SHP77 treated with DMSO at 0.1 percent for 48 hours (cell line): ENCODE measurements around the gene RPL36A.

Experiments
- DNase-seq: peaks from one replicate; lab custom pipeline; 2025; lab: John Stamatoyannopoulos, UW

RPL36A gene

GRCh38 chrX:101390664-101391525, at the start of gene RPL36A:
Gene RPL36A (plus strand): TSS chrX:101391011. CDS start chrX:101391044, 33 bp downstream.
- DNase-seq, result peak; percentile 48

- no peak for DNase-seq
These were observed 42.9 kb upstream of the RPL36A start for GRCh38 chrX:101347859-101348451.

GRCh38 chrX:101348452-101349192, 42.2 kb upstream of the RPL36A start, which contains the start of gene TIMM8A:
Gene TIMM8A (minus strand): TSS chrX:101348742. CDS start chrX:101348664, 78 bp downstream.
- peak; percentile 19 for DNase-seq

GRCh38 chrX:101349193-101349562, 41.6 kb upstream of the RPL36A start:
- DNase-seq, result no peak

GRCh38 chrX:101357166-101357795, 33.5 kb upstream of the RPL36A start:
- no peak for DNase-seq

GRCh38 chrX:101359966-101360365, 30.8 kb upstream of the RPL36A start:
- no peak for DNase-seq

- DNase-seq, result no peak
These were observed 30.4 kb upstream of the RPL36A start for GRCh38 chrX:101360390-101360789.

GRCh38 chrX:101362116-101362515, 28.7 kb upstream of the RPL36A start:
- DNase-seq, result no peak

- DNase-seq, result no peak
These were observed 28.1 kb upstream of the RPL36A start for GRCh38 chrX:101362757-101363156.

- no peak for DNase-seq
These were observed 25.5 kb upstream of the RPL36A start for GRCh38 chrX:101365301-101365795.

GRCh38 chrX:101368800-101369199, 22.0 kb upstream of the RPL36A start:
- no peak for DNase-seq

- no peak for DNase-seq
These were observed 21.1 kb upstream of the RPL36A start for GRCh38 chrX:101369687-101370086.

- no peak for DNase-seq
These were observed 19.8 kb upstream of the RPL36A start for GRCh38 chrX:101370888-101371504.

- no peak for DNase-seq
These were observed 13.3 kb upstream of the RPL36A start for GRCh38 chrX:101377547-101377946.

GRCh38 chrX:101383679-101384205, 7.1 kb upstream of the RPL36A start:
- no peak for DNase-seq

- DNase-seq, result no peak
These were observed 5.7 kb upstream of the RPL36A start for GRCh38 chrX:101385026-101385684.

GRCh38 chrX:101385795-101386541, 4.8 kb upstream of the RPL36A start, which contains the start of gene BTK:
Gene BTK (minus strand): TSS chrX:101386191. CDS start chrX:101375284, 10,907 bp downstream.
- no peak for DNase-seq

GRCh38 chrX:101386542-101386885, 4.3 kb upstream of the RPL36A start:
- DNase-seq, result no peak

GRCh38 chrX:101388604-101389003, 2.2 kb upstream of the RPL36A start:
- no peak for DNase-seq

GRCh38 chrX:101391831-101392230, 1.0 kb downstream of the RPL36A start:
- DNase-seq, result no peak
